Fibroblast of villous mesenchyme (primary cell): ENCODE data around the gene TMEM245. TPM values are rescaled to one million over a fixed set of nuclear protein-coding genes. Genes with fewer than 3 reads are reported as not detected.
"Not testable (repeated sequence)": the region's sequence is repeated elsewhere in the genome, so short reads cannot be mapped to it uniquely, and the experiment has no call there.

Experiments used
- DNase-seq: peaks from one replicate; pipeline ENCODE4 v3.0.0-alpha.2; 2010; ENCODE audit warnings: low read depth
- H3K4me3 ChIP-seq: 2 replicates; pipeline ENCODE4 v1.5.1; 2011; ENCODE audit warnings: low read depth, mild to moderate bottlenecking, low read length
- CTCF ChIP-seq: IDR thresholded peaks from 2 replicates; pipeline ENCODE4 v1.5.1; 2012; ENCODE audit warnings: low read depth, mild to moderate bottlenecking, low read length; ENCODE audit not compliant: insufficient read depth
- total RNA-seq: library from RNA; depleted of rRNA; stranded (reverse); fragments of >200 nt; gene quantifications from 2 replicates; pipeline ENCODE4 v1.2.3, GENCODE V29; 2012

TMEM245 gene
- total RNA-seq, 1 donor, result 86.8 TPM

DNA sequence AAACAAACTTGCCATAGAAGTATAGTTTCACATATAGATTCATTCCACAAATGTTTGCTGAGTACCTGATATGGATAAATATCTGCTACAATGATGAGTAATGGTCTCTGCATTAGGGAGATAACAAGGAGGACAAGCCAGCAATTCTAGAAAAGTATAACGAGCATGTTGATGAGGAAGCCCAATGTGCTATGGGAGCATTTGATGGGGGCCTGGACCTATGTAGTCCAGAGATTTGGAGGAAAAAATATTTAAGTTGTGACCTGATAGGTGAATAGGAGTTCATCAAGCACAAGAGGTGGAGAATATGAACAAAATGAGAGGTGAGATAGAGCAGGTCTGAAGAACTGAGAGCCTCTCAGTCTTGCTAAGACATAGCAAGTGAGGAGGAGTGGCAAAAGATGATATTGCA, 14.4 kb upstream of the TMEM245 start:
- DNase-seq, result no peak
- no peak overlapping the region for H3K4me3 ChIP-seq
- no peak for TF ChIP-seq CTCF

DNA sequence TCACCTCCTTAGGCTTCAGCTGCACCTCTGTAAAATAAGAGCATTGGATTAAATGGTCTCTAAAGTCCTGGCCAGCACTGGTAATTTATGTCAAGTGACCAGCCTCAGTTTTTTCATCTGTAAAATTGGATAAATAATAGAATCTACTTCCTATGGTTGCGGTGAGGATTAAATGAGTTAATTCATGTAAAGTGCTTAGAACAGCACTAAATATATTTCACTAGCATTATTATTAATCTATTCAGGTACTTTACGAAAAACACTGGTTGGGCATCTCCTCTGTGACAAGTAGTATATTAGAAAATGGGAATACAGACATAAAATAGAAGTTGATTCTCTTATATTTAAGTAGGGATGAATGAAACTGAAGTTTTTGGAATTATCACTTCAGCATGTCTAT, 13.8 kb upstream of the TMEM245 start:
- DNase-seq, result no peak
- H3K4me3 ChIP-seq, result no peak overlapping the region
- TF ChIP-seq CTCF, result no peak

- no peak for TF ChIP-seq CTCF
- no peak for DNase-seq
- no peak overlapping the region for H3K4me3 ChIP-seq
Measured at GRCh38 chr9:109132567-109133021, 12.8 kb upstream of the TMEM245 start.

DNA sequence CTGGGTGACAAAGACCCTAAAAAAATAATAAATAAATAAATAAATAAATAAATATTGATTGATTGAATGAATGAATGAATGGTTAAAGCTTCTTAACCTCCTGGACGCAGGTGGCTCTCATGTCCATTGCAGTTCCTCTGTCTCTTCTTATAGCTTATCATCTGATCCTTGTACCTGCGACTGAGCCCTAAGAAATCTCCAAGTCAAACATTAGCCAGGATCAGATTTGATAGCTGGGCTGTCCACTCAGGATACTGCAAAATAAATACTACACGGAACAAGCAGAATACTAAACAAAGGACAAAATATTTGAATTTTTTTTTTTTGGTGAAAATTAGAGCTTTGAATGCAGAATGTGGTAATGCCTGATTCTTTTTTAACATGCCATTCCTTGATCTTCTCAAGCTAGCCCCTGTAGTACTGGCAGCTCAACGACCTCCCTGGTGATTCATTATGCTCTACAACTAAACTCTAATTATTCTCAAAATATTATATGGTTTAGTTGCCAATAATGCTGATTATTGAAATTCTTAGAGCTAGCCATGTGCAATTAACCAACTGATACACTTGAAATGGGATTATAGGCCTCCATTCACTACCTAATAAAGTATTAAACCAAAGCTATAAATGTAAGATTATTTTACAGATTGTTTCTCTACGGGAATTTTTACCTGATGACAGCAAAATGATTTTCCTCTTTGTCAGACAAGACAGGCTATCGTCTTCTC, 9.9 kb upstream of the TMEM245 start:
- no peak for DNase-seq
- no peak overlapping the region for H3K4me3 ChIP-seq
- TF ChIP-seq CTCF, result no peak

DNA sequence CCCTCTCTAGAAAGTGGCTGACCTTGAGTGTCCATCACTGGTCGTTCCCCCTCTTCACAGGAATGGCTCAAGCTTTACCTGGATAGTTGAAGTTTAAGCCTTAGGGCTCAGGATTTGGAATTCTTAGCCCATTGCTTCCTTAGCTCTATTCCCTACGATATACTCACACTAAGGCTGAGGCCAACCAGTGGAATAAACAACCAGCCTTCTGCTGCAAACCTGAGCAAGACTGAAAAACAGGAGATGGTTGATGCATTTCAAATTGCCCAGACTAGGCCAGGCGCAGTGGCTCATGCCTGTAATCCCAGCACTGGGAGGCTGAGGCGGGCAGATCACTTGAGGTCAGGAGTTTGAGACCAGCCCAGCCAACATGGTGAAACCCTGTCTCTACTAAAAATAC, 6.9 kb upstream of the TMEM245 start:
- H3K4me3 ChIP-seq, DNase-seq: not testable (repeated sequence)

- no peak overlapping the region for H3K4me3 ChIP-seq
- DNase-seq, result no peak
- TF ChIP-seq CTCF, result no peak
Measured at GRCh38 chr9:109124121-109124520, 4.4 kb upstream of the TMEM245 start.

DNA sequence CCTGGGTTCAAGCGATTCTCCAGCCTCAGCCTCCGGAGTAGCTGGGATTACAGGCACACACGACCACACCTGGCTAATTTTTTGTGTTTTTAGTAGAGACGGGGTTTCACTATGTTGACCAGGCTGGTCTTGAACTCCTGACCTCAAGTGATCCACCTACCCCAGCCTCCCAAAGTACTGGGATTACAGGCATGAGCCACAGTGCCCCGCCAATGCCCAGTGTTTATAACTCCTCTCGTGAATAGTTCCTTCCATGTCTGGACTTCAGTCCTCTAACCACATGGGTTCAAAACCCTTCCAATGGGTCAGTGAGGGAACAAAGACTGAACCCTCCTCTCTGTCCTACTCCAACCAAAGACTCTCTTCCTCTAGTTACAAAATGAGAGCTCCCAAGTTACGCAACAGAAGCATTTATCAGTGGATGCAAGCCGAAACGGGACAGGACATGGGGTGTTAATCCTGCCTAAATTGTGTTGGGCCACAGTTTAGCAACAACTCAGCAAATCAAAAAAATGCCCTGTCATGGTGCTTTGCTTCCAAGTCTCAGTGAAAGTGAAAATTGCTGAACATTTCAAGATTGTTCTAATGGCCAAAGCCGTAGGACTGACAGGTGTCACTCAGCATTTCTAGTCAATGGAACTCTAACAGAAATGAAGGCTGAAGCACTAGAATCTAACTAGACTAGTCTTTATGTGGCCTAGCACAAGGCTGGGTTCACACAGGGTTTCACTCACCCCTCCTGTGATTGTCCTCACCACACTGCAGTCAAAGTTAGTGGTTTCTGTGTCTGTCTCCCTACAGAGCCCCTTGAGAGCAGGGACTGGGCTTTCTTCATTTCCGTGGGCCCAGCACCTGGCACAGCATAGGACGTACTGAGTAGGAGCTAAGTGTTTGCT, 3.2 kb upstream of the TMEM245 start:
- DNase-seq, result peak; percentile 61
- no peak for TF ChIP-seq CTCF
- H3K4me3 ChIP-seq, result no peak overlapping the region
